ENCODE measurements around the gene RYR3.

GRCh38 chr15:33442449-33442848, 131.7 kb downstream of the RYR3 start:
- TF ChIP-seq CTCF (conservative IDR thresholded peaks at IDR 0.05; ENCODE audit: low read depth, low read length): no peak
- TF ChIP-seq EZH2 (IDR thresholded peaks at IDR 0.05; ENCODE audit: borderline replicate concordance, low read depth, low read length, poor library complexity, severe bottlenecking): no peak

All from A673 (cell line).